Osteocyte (in vitro differentiated cells): ENCODE data around the gene GLIPR2. TPM values are rescaled to one million over a fixed set of nuclear protein-coding genes. Genes with fewer than 3 reads are reported as not detected.

Experiments used
- DNase-seq: peaks from one replicate; pipeline ENCODE4 v3.0.0; 2021; ENCODE audit warnings: mixed read lengths; ENCODE audit not compliant: unreplicated experiment; ENCODE audit errors: extremely low spot score
- H3K27ac Mint-ChIP-seq: one replicate; pipeline ENCODE4 v1.8.0; 2021; ENCODE audit warnings: mild to moderate bottlenecking, mixed read lengths; ENCODE audit not compliant: unreplicated experiment
- H3K27me3 Mint-ChIP-seq: one replicate; pipeline ENCODE4 v1.8.0; 2021; ENCODE audit warnings: mixed read lengths; ENCODE audit not compliant: unreplicated experiment
- H3K36me3 Mint-ChIP-seq: one replicate; pipeline ENCODE4 v1.8.0; 2021; ENCODE audit warnings: mixed read lengths; ENCODE audit not compliant: unreplicated experiment
- H3K4me1 Mint-ChIP-seq: one replicate; pipeline ENCODE4 v1.8.0; 2021; ENCODE audit warnings: mixed read lengths; ENCODE audit not compliant: unreplicated experiment
- H3K4me3 Mint-ChIP-seq: one replicate; pipeline ENCODE4 v1.8.0; 2021; ENCODE audit warnings: mild to moderate bottlenecking, moderate library complexity, mixed read lengths; ENCODE audit not compliant: unreplicated experiment
- H3K9me3 Mint-ChIP-seq: one replicate; pipeline ENCODE4 v1.8.0; 2021; ENCODE audit warnings: mixed read lengths; ENCODE audit not compliant: unreplicated experiment
- CTCF ChIP-seq: fragments of 200-600 bp; sonication (generic); IDR thresholded peaks from 2 replicates; pipeline ENCODE4 v1.5.0; 2021; ENCODE audit warnings: antibody characterized with exemption, mild to moderate bottlenecking, moderate library complexity
- total RNA-seq: library from RNA; stranded (reverse); gene quantifications from 2 replicates; pipeline ENCODE4 v1.2.1, GENCODE V29; 2021

Gene GLIPR2
- total RNA-seq, 1 donor from 2014 or later = 30.6 TPM

- peaks cover 28% of the 10 kb centered on the region for H3K36me3 Mint-ChIP-seq
- DNase-seq = no peak
- no peaks in the 10 kb centered on the region for H3K9me3 Mint-ChIP-seq
- H3K27me3 Mint-ChIP-seq = no peaks in the 10 kb centered on the region
- H3K4me3 Mint-ChIP-seq = no peak overlapping the region
- TF ChIP-seq CTCF = no peak
- no peaks in the 10 kb centered on the region for H3K4me1 Mint-ChIP-seq
- no peak overlapping the region for H3K27ac Mint-ChIP-seq
These were observed 22.5 kb upstream of the GLIPR2 start for GRCh38 chr9:36113999-36114398.

DNA sequence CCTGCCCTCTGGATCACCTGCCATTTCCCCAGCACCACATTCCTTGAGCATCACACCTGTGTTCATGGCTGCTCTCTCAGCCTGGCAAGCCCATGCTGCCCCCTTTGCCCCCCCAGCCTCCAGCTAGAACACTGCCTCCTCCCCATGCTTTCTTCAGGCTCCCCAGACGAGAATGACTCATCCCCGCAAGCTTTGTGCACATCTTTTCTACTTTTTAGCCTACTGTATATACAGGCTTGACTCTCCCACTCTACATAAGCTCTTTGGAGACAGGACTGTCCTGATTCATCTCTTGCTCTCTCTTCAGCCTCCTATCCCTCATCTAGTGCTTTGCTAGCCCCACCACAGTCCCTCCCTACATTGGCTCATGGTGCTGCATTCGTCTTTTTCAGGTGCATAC, 19.9 kb upstream of the GLIPR2 start:
- Mint-ChIP-seq H3K4me1 (no peaks in the 10 kb centered on the region), H3K4me3 (no peak overlapping the region), H3K36me3 (peaks cover 32% of the 10 kb centered on the region), H3K9me3 (no peaks in the 10 kb centered on the region), H3K27me3 (no peaks in the 10 kb centered on the region), H3K27ac (no peak overlapping the region)
- no peak for TF ChIP-seq CTCF
- DNase-seq = no peak

GRCh38 chr9:36118201-36118600, 18.3 kb upstream of the GLIPR2 start:
- Mint-ChIP-seq H3K4me3 (no peak overlapping the region), H3K27me3 (no peaks in the 10 kb centered on the region), H3K4me1 (no peaks in the 10 kb centered on the region), H3K36me3 (peaks cover 43% of the 10 kb centered on the region), H3K27ac (no peak overlapping the region), H3K9me3 (no peaks in the 10 kb centered on the region)
- no peak for DNase-seq
- no peak for TF ChIP-seq CTCF

GRCh38 chr9:36118706-36119105, 17.8 kb upstream of the GLIPR2 start:
- Mint-ChIP-seq H3K27me3 (no peaks in the 10 kb centered on the region), H3K9me3 (no peaks in the 10 kb centered on the region), H3K27ac (no peak overlapping the region), H3K36me3 (peaks cover 43% of the 10 kb centered on the region), H3K4me3 (no peak overlapping the region), H3K4me1 (no peaks in the 10 kb centered on the region)
- TF ChIP-seq CTCF = no peak
- no peak for DNase-seq

- DNase-seq = no peak
- Mint-ChIP-seq H3K9me3 (no peaks in the 10 kb centered on the region), H3K36me3 (peaks cover 45% of the 10 kb centered on the region), H3K27me3 (no peaks in the 10 kb centered on the region), H3K4me1 (no peaks in the 10 kb centered on the region), H3K4me3 (no peak overlapping the region), H3K27ac (no peak overlapping the region)
- no peak for TF ChIP-seq CTCF
These were observed 17.1 kb upstream of the GLIPR2 start for GRCh38 chr9:36119476-36119875.
